Middle frontal gyrus (tissue), 1 donor: ENCODE results near the gene IGF2BP2.
"Not testable (repeated sequence)": the region's sequence is repeated elsewhere in the genome, so short reads cannot be mapped to it uniquely, and the experiment has no call there.

ENCODE experiments used
- DNase-seq: peaks from one replicate; pipeline ENCODE4 v3.0.0-alpha.2; 2015; ENCODE audit warnings: low spot score; ENCODE audit errors: extremely low spot score

IGF2BP2 gene

DNA sequence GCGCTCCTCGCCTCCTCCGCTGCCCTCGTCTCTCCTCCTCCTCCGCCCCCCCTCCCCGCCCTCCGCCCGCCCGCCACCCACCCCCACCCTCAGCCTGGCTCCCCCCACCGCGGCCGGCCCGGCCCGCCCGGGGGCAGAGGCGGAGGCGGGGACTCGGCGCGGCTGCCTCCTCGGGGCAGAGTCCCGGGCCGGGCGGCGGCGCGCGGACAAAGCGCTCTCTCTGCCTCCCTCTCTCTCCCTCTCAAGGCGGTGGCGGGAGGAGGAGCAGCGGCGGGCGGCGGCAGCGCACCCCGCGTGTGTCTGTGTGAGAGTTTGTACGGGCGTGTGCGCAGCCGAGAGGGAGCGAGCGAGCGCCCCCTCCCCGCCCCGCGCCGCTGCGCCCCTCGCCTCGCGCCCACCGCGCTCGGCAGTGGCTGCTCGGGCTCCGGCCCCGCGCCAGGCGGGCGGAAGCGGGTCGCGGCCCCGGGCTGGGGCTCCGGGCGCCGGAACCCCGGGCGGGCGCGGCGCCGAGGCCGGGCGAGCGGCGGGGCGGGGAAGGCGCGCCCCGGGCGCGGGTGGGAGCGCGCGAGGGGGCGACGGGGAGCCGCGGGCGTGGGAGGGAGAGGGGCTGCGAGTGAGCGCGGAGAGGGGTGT is at the start of gene IGF2BP2:
Gene IGF2BP2 (minus strand): TSS at position 37 of the 633 bp plus-strand sequence. CDS start 82 bp downstream, outside the sequence.
- no peak for DNase-seq

DNA sequence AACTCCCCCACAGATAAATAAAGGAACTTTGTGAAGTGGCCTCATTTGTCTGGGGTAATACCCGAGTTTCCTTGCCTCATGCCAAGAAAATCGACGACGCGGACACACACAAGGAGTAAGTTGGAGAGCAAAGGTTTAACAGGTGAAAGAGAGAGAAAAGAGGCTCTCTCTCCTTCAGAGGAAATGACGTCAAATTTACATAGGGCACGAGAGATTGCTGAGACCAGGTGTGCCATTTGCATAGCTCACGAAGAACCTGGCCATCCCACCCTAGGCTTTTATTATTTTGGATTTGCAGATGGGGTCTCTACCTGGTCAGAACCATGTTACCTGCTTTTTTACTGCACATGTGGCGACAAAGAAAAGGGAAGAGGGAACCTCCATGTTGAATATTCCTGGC is 49.3 kb upstream of the IGF2BP2 start:
- DNase-seq: no peak

DNA sequence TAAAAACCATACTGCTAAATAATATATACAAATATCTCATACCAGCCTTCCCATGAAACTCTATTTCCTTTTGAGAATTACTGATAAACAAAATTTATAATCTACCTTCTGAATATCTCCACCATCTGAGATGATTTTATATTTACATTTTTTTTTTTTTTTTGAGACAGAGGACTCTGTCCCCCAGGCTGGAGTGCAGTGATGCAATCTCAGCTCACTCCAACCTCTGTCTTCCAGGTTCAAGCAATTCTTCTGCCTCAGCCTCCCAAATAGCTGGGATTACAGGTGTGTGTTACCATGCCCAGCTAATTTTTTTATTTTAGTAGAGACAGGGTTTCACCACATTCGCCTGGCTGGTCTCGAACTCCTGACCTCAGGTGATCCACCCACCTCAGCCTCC is 42.8 kb upstream of the IGF2BP2 start:
- no peak for DNase-seq

DNA sequence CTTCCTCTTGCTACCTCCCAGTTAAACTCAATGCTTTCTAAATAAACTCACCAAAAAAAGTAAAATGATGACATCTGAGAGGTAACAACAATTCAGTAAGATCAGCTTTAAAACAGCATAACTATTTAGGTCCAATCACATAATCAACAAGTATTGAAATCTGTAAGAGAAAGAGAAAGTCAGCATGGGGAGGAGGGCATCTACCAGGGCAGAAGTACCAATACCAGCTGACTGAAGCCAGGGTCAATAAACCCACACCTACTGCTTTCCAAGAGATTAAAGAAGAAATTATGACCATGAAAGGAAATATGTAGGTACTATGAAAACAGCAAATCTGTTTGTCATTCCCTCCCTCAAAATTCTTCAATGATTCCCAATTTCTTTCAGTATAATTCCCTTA is 42.2 kb upstream of the IGF2BP2 start:
- DNase-seq: no peak

DNA sequence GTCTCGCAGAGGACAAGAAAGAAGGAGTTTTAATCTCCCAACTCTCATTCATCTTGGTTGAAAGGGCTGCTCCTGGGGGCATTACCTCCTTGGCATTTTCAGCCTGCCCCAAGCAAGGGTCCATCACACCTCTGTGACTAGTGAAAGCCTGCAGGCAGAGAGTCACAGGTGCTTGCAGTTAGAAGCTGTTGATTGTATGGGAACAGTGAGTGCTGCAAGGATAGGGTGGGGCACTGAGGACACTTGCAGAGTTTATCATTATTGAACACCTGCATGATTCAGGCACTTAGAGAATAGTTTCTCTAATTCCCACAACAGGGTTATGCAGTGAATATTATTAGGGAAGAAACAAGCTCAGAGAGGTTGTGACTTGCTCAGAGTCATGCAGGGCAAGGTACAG is 41.7 kb upstream of the IGF2BP2 start:
- DNase-seq: no peak

DNA sequence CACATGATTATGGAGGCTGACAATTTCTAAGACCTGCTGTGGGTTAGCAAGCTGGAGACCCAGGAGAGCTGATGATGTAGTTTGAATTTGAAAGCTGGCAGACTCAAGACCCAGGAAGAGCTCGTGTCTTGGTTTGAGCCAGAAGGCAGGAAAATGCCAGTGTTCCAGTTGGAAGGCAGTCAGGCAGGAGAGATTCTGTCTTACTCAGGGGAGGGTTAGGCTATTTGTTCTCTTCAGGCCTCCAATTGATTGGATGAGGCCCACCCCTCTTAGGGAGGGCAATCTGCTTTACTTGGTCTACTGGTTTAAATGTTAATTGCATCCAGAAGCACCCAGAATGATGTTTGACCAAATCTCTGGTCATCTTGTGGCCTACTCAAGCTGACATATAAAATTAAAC is 40.4 kb upstream of the IGF2BP2 start:
- DNase-seq: no peak

DNA sequence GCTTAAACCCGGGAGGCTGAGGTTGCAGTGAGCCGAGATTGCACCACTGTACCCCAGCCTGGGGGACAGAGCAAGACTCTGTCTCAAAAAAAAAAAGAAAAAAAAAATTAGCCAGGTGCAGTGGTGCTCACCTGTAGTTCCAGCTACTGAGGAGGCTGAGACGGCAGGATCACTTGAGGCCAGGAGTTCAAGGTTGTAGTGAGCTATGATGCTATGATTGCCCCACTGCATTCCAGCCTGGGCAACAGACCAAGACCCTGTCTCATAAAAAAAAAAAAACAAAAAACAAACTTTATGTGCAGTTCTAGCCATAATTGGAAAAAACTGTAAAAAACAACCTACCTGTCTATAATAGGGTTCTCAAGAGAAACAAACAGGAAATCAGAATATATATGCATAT is 39.9 kb upstream of the IGF2BP2 start:
- DNase-seq: no peak

DNA sequence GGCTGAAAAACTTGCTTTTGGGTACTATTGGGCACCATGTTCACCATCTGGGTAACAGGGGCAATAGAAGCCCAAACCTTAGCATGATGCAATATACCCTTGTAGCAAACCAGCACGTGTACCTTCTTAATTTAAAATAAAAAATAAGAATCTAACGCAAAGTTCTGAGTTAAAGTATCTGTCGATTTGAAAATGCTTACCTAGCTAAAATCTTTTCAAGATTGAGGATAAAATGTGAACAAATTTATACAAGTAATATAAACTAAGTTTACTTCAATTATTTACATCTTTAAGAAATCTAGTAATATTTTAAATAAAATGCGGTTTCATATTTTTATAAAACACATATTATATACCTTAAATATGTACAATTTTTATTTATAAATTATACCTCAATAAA is 38.1 kb upstream of the IGF2BP2 start:
- no peak for DNase-seq

DNA sequence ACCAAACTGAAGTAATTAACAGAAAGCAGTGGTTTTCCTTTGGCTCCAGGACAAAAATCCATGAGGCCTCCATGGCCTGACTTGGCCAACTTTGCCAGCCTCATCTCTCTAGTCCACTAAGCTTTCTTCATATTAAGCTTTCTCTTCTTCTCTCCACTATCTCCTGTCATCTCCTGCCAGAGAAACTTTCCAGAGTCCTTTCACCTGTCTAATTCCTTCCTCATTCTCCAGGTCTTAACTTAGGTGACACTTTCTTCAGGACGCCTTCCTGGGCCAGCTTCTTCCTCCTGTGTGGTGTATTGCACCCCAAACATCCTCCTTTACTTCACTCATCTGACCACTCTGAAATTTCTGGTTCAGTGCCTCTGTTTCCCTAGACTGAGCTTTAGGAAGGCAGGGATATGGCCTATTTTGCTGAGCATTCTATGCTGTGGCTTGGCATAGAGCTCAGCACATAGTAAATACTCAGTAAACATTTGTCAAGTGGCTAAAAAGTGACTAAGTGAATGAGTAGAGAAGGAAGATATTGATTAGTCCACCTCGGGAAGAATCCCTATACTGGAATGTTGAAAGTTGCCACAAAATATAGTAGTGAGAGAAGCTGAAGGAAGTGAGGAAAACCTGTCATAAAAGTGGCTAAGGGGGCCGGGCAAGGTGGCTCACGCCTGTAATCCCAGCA is 34.6 kb upstream of the IGF2BP2 start:
- DNase-seq: no peak

DNA sequence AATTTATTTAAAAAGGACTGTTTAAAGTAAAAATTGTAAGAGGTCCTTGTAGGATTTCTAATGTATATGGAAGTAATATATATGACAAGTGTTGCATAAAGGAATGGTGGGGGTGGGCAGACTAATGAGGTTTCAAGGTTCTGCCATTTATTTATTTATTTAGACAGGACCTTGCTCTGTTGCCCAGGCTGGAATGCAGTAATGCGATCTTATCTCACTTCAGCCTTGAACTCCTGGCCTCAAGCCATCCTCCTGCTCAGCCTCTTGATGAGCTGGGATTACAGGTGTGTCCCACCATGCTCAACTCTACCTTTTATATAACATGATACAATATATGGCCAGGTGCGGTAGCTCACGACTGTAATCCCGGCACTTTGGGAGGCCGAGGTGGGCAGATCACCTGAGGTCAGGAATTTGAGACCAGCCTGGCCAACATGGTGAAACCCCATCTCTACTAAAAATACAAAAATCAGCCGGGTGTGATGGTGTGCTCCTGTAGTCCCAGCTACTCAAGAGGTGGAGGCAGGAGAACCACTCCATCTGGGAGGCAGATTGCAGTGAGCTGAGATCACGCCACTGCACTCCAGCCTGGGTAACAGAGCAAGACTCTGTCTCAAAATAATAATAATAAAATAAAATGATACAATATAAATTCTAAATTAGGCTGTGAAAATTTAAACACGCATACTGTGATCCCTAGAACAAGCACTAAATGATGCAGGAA is 33.8 kb upstream of the IGF2BP2 start:
- DNase-seq: no peak

DNA sequence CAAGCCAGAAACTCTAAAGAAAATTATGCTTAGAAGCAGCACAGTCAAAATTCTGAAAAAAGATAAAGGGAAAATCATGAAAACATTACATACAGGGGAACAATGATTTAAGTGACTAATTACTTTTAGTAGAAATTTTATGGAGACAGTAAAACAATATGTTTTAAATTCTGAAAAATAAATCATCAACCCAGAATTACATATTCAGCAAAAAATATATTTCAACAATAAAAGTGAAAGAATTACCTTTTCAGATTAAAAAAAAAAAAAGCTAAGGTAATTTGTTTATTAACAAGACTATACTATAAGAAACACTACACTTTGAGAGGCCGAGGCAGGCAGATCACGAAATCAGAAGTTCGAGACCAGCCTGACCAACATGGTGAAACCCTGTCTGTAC is 32.4 kb upstream of the IGF2BP2 start:
- DNase-seq: no peak

DNA sequence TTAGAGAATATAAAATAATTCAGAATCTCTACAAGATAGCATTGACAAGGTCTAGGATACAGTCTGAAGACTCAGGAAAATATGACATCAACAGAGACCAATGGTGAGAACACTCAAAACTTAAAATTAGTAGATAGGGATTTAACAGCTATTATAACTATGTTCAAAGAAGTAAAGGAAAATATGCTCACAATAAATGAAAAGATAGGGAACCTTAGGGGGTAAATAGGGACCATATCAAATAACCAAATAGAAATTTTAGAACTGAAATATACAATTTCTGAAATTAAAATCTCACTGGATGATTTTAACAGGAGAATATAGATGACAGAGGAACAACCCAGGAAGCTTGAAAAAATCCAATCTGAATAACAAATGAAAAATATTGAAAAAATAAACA is 31.8 kb upstream of the IGF2BP2 start:
- DNase-seq: no peak

DNA sequence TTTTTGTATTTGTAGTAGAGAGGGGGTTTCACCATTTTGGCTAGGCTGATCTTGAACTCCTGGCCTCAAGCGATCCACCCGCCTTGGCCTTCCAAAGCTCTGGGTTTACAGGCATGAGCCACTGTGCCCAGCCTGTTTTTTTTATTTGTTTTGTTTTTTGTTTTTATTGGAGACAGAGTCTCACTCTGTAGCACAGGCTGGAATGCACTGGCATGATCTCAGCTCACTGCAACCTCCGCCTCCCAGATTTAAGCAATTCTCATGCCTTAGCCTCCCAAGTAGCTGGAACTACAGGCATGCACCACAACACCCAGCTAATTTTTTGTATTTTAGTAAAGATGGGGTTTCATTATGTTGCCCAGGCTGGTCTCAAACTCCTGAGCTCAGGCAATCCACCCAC is 28.9 kb upstream of the IGF2BP2 start:
- DNase-seq: not testable (repeated sequence)

DNA sequence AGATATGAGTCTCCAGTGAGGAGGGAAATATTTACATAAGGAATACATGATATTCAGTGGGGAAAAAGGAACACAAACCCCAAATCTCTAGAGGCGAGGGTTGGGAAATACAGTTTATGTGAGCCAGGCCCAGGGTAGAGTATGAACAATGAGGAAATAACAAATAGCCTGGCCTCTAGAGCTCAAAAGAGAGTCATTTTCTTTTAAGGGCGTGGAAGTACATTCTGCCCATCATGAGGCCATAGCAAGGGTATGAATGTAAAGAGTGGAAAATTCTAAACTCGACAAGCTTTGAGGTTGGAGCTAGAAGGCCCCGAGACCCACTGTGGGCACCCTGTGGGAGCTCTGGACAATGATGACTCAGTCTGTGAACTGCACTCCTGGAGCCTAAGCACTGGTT is 27.8 kb upstream of the IGF2BP2 start:
- no peak for DNase-seq

DNA sequence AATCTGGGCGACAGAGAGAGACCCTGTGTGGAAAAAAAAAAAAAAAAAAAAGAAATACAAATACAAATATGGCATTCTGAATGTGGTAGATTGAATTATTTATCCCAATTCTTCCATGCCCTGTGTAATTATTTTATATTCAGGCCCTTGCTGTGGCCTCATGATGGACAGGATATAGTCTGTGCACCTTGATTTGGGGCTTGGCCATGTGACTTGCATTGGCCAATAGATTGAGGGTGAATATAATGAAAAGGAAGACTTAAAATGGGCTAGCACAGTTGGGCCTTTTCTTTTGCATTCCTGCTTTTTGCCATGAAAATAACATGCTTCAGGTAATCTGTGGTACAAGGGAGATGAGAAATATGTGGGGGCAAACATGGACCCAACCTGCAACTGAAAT is 27.1 kb upstream of the IGF2BP2 start:
- DNase-seq: no peak

DNA sequence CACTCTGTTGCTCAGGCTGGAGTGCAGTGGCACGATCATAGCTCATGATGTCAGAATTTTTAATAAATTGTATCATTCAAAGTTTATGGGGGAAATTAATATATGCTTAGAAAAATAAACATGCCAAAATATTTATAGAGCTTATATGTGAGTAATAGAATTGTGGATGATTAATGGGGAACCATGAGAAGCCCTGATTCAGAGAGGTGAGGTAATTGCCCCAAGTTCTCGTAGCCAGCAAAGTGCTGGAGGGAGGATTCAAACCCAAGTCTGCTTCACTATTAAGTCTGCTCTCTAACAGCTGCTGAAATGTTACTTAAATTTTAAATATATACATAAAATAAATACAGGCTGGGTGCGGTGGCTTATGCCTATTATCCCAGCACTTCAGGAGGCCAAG is 26.2 kb upstream of the IGF2BP2 start:
- no peak for DNase-seq

DNA sequence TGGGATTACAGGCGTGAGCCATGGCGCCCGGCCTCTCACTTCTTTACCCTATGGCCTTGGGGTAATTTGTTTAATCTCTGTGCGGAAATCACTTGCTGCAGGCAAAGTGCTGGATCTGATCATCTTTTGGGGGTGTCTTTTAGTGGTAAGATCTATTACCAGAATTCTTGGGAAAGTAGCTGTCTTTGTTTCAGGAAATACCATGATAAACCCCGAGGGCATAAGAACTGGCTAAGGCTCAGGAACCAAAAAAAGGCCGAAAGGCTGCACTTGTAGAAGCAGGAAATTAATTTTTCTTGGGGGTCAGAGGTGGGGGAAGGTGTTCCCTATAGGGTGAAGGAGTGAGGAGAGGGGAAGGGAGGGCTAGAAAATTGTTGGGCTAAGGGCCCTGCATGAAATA is 22.7 kb upstream of the IGF2BP2 start:
- DNase-seq: no peak

DNA sequence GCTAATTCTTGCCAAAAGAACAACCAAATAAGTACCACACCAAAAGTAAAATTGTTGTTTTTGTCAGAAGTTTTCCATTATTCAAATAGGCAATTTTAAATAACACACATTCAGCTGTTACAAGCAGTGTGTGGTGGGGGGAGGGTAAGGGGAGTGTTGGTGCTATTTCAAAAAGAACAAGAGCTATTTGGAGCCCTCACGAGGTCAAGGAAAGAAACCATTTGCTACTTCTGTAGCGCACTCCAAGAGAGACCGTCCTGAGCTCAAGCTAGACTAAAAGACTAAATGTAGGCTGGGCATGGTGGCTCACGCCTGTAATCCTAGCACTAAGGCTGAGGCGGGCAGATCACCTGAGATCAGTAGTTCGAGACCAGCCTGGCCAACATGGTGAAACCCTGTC is 21.2 kb upstream of the IGF2BP2 start:
- DNase-seq: no peak

DNA sequence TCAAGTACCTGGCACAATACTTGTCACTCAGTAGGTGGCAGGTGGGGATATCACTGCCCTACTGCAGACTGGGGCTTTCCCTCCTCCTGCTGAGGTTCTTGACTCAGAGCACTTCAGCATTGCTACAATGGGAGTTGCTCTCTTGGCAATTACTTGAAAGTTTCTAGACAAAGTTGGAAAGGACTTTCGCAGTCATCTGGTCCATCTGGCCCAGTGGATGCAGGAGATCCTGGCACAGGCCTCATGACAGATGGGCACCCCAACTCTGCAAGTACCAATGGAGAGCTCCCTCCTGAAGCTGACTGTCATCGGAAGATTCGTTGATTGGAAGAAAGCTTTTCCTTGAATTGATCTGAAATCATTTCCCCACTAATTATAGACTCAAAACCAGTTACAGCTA is 19.2 kb upstream of the IGF2BP2 start:
- no peak for DNase-seq

DNA sequence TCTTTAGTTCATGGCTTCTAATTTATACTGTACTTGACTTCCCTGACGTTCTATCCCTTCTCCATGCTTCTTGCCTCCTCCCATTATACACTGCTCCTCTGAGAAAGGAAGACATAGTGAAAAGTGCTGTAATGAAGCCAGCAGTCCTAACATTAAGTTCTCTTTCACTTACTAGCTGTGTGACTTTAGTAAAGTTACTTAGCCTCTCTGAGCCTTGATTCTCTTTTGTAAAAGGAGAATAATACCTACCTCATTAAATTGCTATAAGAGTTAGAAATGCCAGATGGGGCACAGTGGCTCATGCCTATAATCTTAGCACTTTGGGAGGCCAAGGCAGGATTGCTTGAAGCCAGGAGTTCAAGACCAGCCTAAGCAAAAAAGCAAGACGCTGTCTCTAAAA is 18.8 kb upstream of the IGF2BP2 start:
- DNase-seq: no peak

DNA sequence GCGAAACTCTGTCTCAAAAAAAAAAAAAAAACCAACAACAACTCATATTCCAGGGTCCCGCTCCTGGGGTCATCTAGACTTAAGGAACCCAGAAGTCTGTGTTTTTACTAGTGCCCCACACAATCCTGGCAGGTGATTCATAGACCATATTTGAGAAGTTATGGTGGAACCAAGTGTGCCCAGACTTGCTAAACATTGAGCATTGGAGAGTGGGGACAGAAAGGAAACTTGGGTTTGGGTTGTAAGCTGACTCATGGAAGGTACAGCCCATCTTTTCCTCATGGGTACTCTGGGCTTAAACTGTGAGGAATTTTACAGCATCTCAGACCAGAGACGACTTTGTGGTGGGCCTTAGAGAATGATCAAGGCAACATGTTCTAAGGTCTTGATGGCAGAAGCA is 18.3 kb upstream of the IGF2BP2 start:
- DNase-seq: no peak

DNA sequence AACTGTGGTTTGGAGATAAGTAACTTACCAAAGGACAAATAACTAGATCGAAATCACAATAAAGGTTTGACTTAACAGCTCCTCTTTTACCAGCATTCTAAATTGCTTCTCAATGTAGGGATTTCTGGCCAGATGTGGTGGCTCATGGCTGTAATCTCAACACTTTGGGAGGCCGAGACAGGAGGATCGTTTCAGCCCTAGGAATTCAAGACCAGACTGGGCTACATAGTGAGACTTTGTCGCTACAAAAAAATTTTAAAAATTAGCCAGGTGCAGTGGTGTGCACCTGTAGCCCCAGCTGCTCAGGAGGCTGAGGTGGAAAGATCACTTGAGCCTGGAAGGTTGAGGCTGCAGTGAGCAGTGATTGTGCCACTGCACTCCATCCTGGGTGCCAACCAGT is 17.4 kb upstream of the IGF2BP2 start:
- no peak for DNase-seq
